ENCODE data around the gene GET4.

DNA sequence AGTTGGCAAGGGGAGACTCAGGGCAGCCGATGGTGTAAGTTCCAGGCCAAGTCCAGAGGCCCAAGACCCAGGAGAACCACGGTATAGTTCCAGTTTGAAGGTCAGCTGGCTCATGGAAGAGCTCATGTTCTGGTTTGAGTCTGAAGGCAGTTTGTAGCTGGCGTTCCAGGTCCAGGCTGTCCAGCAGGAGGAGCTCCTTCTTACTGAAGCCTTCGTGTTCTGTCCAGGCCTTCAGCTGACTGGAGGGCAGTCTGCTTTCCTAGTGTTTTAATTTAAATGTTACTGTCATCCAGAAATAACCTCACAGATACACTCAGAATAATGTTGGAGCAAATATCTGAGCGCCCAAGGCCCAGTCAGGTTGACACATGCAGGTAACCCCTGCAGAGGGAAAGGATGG lies 39.9 kb upstream of the GET4 start:
- TF ChIP-seq, protein P1, sequence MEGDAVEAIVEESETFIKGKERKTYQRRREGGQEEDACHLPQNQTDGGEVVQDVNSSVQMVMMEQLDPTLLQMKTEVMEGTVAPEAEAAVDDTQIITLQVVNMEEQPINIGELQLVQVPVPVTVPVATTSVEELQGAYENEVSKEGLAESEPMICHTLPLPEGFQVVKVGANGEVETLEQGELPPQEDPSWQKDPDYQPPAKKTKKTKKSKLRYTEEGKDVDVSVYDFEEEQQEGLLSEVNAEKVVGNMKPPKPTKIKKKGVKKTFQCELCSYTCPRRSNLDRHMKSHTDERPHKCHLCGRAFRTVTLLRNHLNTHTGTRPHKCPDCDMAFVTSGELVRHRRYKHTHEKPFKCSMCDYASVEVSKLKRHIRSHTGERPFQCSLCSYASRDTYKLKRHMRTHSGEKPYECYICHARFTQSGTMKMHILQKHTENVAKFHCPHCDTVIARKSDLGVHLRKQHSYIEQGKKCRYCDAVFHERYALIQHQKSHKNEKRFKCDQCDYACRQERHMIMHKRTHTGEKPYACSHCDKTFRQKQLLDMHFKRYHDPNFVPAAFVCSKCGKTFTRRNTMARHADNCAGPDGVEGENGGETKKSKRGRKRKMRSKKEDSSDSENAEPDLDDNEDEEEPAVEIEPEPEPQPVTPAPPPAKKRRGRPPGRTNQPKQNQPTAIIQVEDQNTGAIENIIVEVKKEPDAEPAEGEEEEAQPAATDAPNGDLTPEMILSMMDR (IDR thresholded peaks at IDR 0.05) = peak; percentile 63
- TF ChIP-seq, protein P2, sequence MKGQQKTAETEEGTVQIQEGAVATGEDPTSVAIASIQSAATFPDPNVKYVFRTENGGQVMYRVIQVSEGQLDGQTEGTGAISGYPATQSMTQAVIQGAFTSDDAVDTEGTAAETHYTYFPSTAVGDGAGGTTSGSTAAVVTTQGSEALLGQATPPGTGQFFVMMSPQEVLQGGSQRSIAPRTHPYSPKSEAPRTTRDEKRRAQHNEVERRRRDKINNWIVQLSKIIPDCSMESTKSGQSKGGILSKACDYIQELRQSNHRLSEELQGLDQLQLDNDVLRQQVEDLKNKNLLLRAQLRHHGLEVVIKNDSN (IDR thresholded peaks at IDR 0.05; ENCODE audit: borderline replicate concordance, low read depth) = no peak
- TF ChIP-seq, protein P3, sequence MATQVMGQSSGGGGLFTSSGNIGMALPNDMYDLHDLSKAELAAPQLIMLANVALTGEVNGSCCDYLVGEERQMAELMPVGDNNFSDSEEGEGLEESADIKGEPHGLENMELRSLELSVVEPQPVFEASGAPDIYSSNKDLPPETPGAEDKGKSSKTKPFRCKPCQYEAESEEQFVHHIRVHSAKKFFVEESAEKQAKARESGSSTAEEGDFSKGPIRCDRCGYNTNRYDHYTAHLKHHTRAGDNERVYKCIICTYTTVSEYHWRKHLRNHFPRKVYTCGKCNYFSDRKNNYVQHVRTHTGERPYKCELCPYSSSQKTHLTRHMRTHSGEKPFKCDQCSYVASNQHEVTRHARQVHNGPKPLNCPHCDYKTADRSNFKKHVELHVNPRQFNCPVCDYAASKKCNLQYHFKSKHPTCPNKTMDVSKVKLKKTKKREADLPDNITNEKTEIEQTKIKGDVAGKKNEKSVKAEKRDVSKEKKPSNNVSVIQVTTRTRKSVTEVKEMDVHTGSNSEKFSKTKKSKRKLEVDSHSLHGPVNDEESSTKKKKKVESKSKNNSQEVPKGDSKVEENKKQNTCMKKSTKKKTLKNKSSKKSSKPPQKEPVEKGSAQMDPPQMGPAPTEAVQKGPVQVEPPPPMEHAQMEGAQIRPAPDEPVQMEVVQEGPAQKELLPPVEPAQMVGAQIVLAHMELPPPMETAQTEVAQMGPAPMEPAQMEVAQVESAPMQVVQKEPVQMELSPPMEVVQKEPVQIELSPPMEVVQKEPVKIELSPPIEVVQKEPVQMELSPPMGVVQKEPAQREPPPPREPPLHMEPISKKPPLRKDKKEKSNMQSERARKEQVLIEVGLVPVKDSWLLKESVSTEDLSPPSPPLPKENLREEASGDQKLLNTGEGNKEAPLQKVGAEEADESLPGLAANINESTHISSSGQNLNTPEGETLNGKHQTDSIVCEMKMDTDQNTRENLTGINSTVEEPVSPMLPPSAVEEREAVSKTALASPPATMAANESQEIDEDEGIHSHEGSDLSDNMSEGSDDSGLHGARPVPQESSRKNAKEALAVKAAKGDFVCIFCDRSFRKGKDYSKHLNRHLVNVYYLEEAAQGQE (IDR thresholded peaks at IDR 0.05; ENCODE audit: low read depth, low read length) = no peak
- TF ChIP-seq CHD2 (IDR thresholded peaks at IDR 0.05; ENCODE audit: low read length, partially characterized antibody) (no peak), TEAD4 (IDR thresholded peaks at IDR 0.05; ENCODE audit: borderline replicate concordance, insufficient read depth) (no peak), RAD21 (IDR thresholded peaks at IDR 0.05; ENCODE audit: low read length) (peak; percentile 63), YY1 (IDR thresholded peaks at IDR 0.05; ENCODE audit: low read depth) (no peak)
